Karpas-422 (cell line): ENCODE results near the gene CAMSAP2. TPM values are rescaled to one million over a fixed set of nuclear protein-coding genes. Genes with fewer than 3 reads are reported as not detected.
A peak's percentile ranks its signal among the peaks of the same experiment; 100 is the strongest.

Source experiments
- DNase-seq: peaks from one replicate; pipeline ENCODE4 v3.0.0-alpha.2; 2015
- H2AFZ ChIP-seq: fragments of 200-600 bp; sonication (generic); 2 replicates; pipeline ENCODE4 v1.6.1; 2014; ENCODE audit warnings: antibody characterized with exemption, low read length, mixed read lengths
- H3K27ac ChIP-seq: fragments of 200-600 bp; sonication (generic); 2 replicates; pipeline ENCODE4 v1.5.1; 2014; ENCODE audit warnings: mild to moderate bottlenecking, low read length, moderate library complexity
- H3K27me3 ChIP-seq: fragments of 200-600 bp; sonication (generic); 2 replicates; pipeline ENCODE4 v1.6.1; 2014; ENCODE audit warnings: low read length, mixed read lengths
- H3K36me3 ChIP-seq: fragments of 200-600 bp; sonication (generic); 2 replicates; pipeline ENCODE4 v1.6.1; 2014; ENCODE audit warnings: low read length, mixed read lengths; ENCODE audit not compliant: insufficient read depth
- H3K4me1 ChIP-seq: fragments of 200-600 bp; sonication (generic); 2 replicates; pipeline ENCODE4 v1.6.1; 2014; ENCODE audit warnings: mild to moderate bottlenecking, low read length, mixed read lengths
- H3K4me2 ChIP-seq: fragments of 200-600 bp; sonication (generic); 2 replicates; pipeline ENCODE4 v1.6.1; 2014; ENCODE audit warnings: low read length, low read depth, mild to moderate bottlenecking; ENCODE audit not compliant: poor library complexity, severe bottlenecking
- H3K4me3 ChIP-seq: fragments of 200-600 bp; sonication (generic); 2 replicates; pipeline ENCODE4 v1.5.1; 2014; ENCODE audit warnings: mild to moderate bottlenecking, antibody characterized with exemption, low read length, mixed read lengths
- H3K79me2 ChIP-seq: fragments of 200-600 bp; sonication (generic); 2 replicates; pipeline ENCODE4 v1.6.1; 2014; ENCODE audit warnings: mild to moderate bottlenecking, low read length, mixed read lengths
- H3K9ac ChIP-seq: fragments of 200-600 bp; sonication (generic); 2 replicates; pipeline ENCODE4 v1.6.0; 2014; ENCODE audit warnings: low read length
- H3K9me2 ChIP-seq: fragments of 200-600 bp; sonication (generic), shearing (Covaris generic); replicated peaks from 2 replicates; pipeline ENCODE4 v1.6.0; 2014; ENCODE audit warnings: mild to moderate bottlenecking, low read length, moderate library complexity; ENCODE audit not compliant: insufficient read depth
- H3K9me3 ChIP-seq: fragments of 300-700, 200-600 bp; sonication (generic); 2 replicates; pipeline ENCODE4 v1.6.1; 2014; ENCODE audit warnings: low read length, mixed read lengths
- H4K20me1 ChIP-seq: fragments of 200-600 bp; sonication (generic); 2 replicates; pipeline ENCODE4 v1.6.1; 2014; ENCODE audit warnings: mild to moderate bottlenecking, antibody characterized with exemption, low read length, low read depth; ENCODE audit not compliant: insufficient read depth
- total RNA-seq: library from RNA; depleted of rRNA; stranded (reverse); fragments of >200 nt; shearing (Covaris generic); gene quantifications from 2 replicates; pipeline ENCODE4 v1.2.3, GENCODE V29; 2014; ENCODE audit warnings: low replicate concordance

Gene CAMSAP2
- total RNA-seq, 1 experiment from 2014 or later = 56.5 TPM

DNA sequence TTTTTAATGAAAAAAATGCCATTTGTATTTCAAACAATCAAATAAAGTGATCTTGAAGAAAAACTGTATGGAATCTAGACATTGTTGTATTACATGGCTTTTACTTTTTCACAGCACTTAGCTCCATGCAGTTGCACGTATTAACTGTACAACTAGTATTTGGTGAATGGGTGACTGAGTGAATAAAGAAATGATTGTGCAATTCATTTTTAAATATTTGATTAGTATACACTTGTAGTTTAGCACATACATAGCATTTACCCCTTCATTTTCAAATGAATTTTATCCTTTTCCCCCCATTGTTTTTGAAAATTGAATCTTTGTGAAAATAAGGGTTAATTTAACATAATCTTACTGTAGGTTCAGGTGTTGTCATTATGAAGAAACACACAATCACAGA lies 79.6 kb downstream of the CAMSAP2 start:
- Histone ChIP-seq H3K9me2 (no peaks in the 10 kb centered on the region), H3K4me3 (no peak overlapping the region)

DNA sequence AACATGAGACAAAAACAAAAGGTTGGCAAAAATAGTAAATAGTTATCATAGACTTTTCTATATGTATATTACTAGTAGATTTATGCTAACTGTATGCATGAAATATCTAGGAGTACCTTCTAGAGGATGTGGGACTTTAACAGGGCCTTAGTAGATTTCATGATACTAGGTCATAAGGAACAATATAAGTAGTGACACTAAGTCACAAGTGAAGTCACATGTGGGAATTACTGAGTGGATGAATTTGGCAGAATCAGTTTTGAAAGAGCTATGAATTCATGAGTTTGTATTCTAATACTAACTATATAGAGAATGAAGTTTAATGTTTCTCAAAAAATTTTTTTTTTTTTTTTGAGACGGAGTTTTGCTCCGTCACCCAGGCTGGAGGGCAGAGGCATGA lies 81.0 kb downstream of the CAMSAP2 start:
- peaks cover 63% of the 10 kb centered on the region for H3K36me3 ChIP-seq
- H3K27ac ChIP-seq = no peak overlapping the region
- no peak overlapping the region for H3K4me3 ChIP-seq
- H4K20me1 ChIP-seq = no peaks in the 10 kb centered on the region
- H3K79me2 ChIP-seq = peaks cover 76% of the 10 kb centered on the region
- no peaks in the 10 kb centered on the region for H3K27me3 ChIP-seq
- no peak overlapping the region for H3K4me2 ChIP-seq
- DNase-seq = no peak
- no peaks in the 10 kb centered on the region for H3K9me2 ChIP-seq
- H3K4me1 ChIP-seq = no peaks in the 10 kb centered on the region
- H2AFZ ChIP-seq = no peak overlapping the region
- H3K9ac ChIP-seq = no peak overlapping the region
- H3K9me3 ChIP-seq = no peaks in the 10 kb centered on the region

More for the DNA sequence above, 79.6 kb downstream of the CAMSAP2 start:
- Histone ChIP-seq H3K9me3 (no peaks in the 10 kb centered on the region), H3K79me2 (peaks cover 67% of the 10 kb centered on the region), H3K36me3 (peaks cover 61% of the 10 kb centered on the region), H3K27ac (no peak overlapping the region), H2AFZ (no peak overlapping the region), H3K27me3 (no peaks in the 10 kb centered on the region), H3K9ac (no peak overlapping the region), H4K20me1 (no peaks in the 10 kb centered on the region), H3K4me2 (no peak overlapping the region), H3K4me1 (no peaks in the 10 kb centered on the region)
- no peak for DNase-seq

DNA sequence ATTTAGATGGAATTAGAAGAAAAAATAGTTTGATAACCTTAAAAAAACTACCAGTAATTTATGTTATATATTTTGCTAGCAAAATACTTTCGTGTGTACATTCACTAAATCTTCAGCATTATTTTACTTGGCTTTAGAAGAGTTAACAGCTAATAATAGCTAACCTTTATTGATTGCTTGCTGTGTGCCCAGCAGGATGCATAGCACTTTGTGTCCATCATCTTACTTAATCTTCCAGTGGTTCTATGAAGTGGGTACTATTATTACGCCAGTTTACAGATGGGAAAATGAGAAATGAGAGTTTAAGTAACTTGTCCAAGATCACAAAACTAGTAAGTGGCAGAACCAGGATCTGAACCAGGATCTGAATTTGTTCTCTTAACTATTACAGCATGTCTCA lies 92.4 kb downstream of the CAMSAP2 start:
- Histone ChIP-seq H3K9ac (no peak overlapping the region), H3K27me3 (no peaks in the 10 kb centered on the region), H2AFZ (no peak overlapping the region), H3K4me3 (no peak overlapping the region), H3K4me2 (no peak overlapping the region), H3K9me3 (no peaks in the 10 kb centered on the region), H4K20me1 (no peaks in the 10 kb centered on the region), H3K36me3 (peaks cover 33% of the 10 kb centered on the region), H3K4me1 (peaks cover 14% of the 10 kb centered on the region; the same call in 1 of the 2 replicates), H3K27ac (no peak overlapping the region; the same call in 1 of the 2 replicates), H3K79me2 (peaks cover 81% of the 10 kb centered on the region), H3K9me2 (no peaks in the 10 kb centered on the region)
- no peak for DNase-seq

DNA sequence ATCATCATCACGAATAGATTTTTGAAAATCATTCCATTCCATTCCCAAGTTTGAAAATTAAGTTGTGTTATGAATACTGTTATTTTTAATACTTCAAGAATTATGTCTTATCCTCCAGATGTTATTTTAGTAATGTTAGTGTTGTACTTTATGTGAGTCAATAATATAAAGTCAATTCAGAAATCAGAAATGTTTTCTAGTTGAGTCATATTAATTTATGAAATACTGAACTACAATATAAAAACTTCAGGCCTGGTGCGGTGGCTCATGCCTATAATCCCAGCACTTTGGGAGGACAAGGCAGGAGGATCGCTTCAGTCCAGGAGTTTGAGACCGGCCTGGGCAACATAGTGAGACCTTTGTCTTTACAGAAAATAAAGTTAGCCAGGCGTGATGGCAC lies 95.7 kb downstream of the CAMSAP2 start:
- H3K9ac ChIP-seq = no peak overlapping the region
- no peak overlapping the region for H2AFZ ChIP-seq
- H3K4me3 ChIP-seq = no peak overlapping the region
- no peaks in the 10 kb centered on the region for H3K27me3 ChIP-seq
- no peaks in the 10 kb centered on the region for H4K20me1 ChIP-seq
- H3K27ac ChIP-seq = no peak overlapping the region
- peaks cover 85% of the 10 kb centered on the region for H3K79me2 ChIP-seq
- H3K9me3 ChIP-seq = no peaks in the 10 kb centered on the region
- H3K36me3 ChIP-seq = peaks cover 46% of the 10 kb centered on the region
- H3K4me2 ChIP-seq = no peak overlapping the region
- no peaks in the 10 kb centered on the region for H3K9me2 ChIP-seq
- H3K4me1 ChIP-seq = peaks cover 9% of the 10 kb centered on the region
- DNase-seq = no peak

DNA sequence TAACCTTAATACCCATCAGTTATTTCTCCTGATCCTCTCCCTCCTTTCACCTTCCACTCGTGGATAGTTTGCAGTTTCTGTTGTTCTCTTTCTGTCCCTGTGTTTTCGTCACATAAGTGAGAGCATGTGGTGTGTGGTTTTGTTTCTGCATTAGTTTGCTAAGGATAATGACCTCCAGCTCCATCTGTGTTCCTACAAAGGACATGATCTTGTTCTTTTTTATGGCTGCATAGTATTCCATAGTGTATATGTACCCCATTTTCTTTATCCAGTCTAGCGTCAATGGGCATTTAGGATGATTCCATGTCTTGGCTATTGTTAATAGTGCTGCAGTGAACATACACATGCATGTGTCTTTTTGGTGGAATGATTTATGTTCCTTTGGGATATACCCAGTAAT lies 97.5 kb downstream of the CAMSAP2 start:
- peaks cover 6% of the 10 kb centered on the region for H3K4me1 ChIP-seq
- no peak overlapping the region for H3K4me3 ChIP-seq
- H3K79me2 ChIP-seq = peaks cover 82% of the 10 kb centered on the region
- no peaks in the 10 kb centered on the region for H3K9me3 ChIP-seq
- DNase-seq = no peak
- H2AFZ ChIP-seq = no peak overlapping the region
- H3K27ac ChIP-seq = no peak overlapping the region
- peaks cover 43% of the 10 kb centered on the region for H3K36me3 ChIP-seq
- H3K9ac ChIP-seq = no peak overlapping the region
- H4K20me1 ChIP-seq = no peaks in the 10 kb centered on the region
- H3K4me2 ChIP-seq = no peak overlapping the region
- H3K27me3 ChIP-seq = no peaks in the 10 kb centered on the region
- no peaks in the 10 kb centered on the region for H3K9me2 ChIP-seq

DNA sequence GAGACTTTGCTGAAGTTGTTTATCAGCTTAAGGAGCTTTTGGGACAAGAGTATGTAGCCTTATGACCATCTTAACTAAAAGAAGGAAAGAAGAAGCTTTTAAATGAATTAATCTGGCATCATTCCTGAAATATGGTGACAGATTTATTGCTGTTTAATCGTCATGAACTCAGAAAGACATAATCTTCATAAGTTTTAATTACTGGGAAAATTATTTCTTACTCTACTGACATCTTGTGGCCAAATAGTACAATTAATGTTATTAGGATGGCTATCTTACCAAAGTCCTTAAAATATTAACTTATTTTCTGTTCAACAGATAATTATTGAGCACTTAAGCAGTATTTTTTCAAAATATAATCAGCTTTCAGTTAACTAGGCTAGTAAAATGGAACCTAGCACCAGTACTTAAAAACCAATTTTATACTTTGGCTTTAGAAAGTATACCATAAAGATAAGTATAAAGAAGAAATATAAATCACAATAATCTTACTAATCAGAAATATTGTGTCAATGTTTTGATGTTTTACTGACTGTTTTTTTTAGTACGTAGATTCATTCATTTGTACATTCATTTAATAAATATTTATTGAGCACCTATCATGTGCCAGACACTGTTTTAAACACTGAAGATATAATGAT lies 99.4 kb downstream of the CAMSAP2 start:
- Histone ChIP-seq H4K20me1 (no peaks in the 10 kb centered on the region), H2AFZ (no peak overlapping the region), H3K4me2 (no peak overlapping the region), H3K9me2 (no peaks in the 10 kb centered on the region), H3K4me3 (no peak overlapping the region), H3K4me1 (peaks cover 6% of the 10 kb centered on the region), H3K9ac (no peak overlapping the region), H3K27me3 (no peaks in the 10 kb centered on the region), H3K36me3 (peaks cover 51% of the 10 kb centered on the region), H3K9me3 (no peaks in the 10 kb centered on the region), H3K27ac (no peak overlapping the region), H3K79me2 (peaks cover 76% of the 10 kb centered on the region)
- DNase-seq = peak; percentile 71

DNA sequence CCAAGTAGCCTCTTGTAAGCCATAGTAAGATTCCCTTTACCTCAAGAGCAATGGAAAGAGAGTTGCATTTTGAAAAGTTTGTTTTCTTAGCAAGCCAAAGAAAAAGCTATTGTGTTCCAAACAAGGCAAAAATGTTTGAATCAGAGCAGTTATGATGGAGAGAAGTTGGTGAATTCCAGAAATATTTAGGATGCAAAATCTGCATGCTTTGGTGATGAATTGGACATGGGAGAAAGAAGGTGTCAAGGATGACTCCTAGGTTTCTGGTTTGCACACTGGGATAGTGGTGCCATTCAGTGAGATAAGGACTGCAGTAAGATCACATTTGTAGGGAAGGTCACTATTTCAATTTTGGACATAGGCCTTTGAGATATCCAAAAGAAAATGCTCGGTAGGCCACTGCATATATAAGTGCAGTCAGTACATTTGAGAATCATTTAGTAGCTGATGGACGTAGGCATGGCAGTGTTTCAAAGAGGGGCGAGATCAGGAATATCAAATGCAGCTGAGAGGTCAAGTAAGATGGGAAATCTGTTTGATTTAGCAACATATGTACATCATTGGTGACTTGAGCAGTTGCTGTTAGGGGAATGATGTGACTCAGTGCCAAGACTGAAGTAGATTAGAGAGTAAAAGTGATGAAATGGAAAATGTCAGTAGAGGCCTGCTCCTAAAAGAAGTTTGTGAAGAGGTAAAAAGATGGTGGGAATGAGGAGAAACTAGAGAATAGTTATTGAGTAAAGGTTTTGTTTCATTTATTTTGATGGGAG lies 100.2 kb downstream of the CAMSAP2 start:
- H3K9me3 ChIP-seq = no peaks in the 10 kb centered on the region
- no peak overlapping the region for H2AFZ ChIP-seq
- H3K36me3 ChIP-seq = peaks cover 53% of the 10 kb centered on the region
- H3K4me2 ChIP-seq = no peak overlapping the region
- H3K9ac ChIP-seq = no peak overlapping the region
- no peak overlapping the region for H3K27ac ChIP-seq
- no peak for DNase-seq
- no peak overlapping the region for H3K4me3 ChIP-seq
- H4K20me1 ChIP-seq = no peaks in the 10 kb centered on the region
- H3K9me2 ChIP-seq = no peaks in the 10 kb centered on the region
- peaks cover 6% of the 10 kb centered on the region for H3K4me1 ChIP-seq
- peaks cover 74% of the 10 kb centered on the region for H3K79me2 ChIP-seq
- no peaks in the 10 kb centered on the region for H3K27me3 ChIP-seq

DNA sequence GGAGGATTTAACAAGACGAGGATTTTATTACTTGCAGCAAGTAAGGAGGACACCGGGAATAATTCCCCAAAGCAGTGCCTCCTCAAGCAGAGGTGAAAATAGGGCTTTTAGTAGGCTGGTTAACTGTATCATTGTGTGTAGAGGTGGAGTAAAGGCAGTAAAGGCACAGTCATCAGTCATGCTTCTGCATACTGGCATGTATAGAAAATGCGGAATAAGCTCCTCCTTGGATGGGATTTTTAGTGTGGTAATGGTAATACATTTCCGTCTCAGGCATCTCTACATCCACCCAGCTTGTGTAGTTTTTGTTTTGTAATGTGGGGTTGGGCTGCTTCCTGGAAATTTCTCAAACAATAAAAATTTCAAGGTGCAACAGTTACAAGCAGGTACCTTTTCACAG lies 106.7 kb downstream of the CAMSAP2 start:
- H3K4me1 ChIP-seq = no peaks in the 10 kb centered on the region
- no peak overlapping the region for H3K4me2 ChIP-seq
- H2AFZ ChIP-seq = no peak overlapping the region
- peaks cover 31% of the 10 kb centered on the region for H3K79me2 ChIP-seq
- H3K9me3 ChIP-seq = no peaks in the 10 kb centered on the region
- H3K9me2 ChIP-seq = no peaks in the 10 kb centered on the region
- DNase-seq = no peak
- no peaks in the 10 kb centered on the region for H4K20me1 ChIP-seq
- peaks cover 67% of the 10 kb centered on the region for H3K36me3 ChIP-seq
- H3K27me3 ChIP-seq = no peaks in the 10 kb centered on the region
- no peak overlapping the region for H3K4me3 ChIP-seq
- H3K9ac ChIP-seq = no peak overlapping the region
- H3K27ac ChIP-seq = no peak overlapping the region
